ENCODE measurements around the gene BICRA.

Gene BICRA

GRCh38 chr19:47603706-47604565 lies 5.0 kb upstream of the BICRA start:
- WGBS, result 81% methylated on average over 12 of the region's 13 CpGs
- no peaks in the 10 kb centered on the region for H3K9me3 ChIP-seq (ENCODE audit: insufficient read depth, low read depth, low read length)
- no peaks in the 10 kb centered on the region for H3K36me3 ChIP-seq (ENCODE audit: insufficient read depth, low read length)
- H3K9ac ChIP-seq (ENCODE audit: low read depth, low read length), result no peak overlapping the region
- no peak overlapping the region for H3K27ac ChIP-seq (ENCODE audit: low read depth, low read length)
- H3K27me3 ChIP-seq (ENCODE audit: insufficient read depth, low read length), result no peaks in the 10 kb centered on the region
- peaks cover 4% of the 10 kb centered on the region; the same call in 1 of the 2 replicates for H3K4me1 ChIP-seq (ENCODE audit: insufficient read depth, low read length)
- no peak overlapping the region for H3K4me3 ChIP-seq (ENCODE audit: low read length)

DNA sequence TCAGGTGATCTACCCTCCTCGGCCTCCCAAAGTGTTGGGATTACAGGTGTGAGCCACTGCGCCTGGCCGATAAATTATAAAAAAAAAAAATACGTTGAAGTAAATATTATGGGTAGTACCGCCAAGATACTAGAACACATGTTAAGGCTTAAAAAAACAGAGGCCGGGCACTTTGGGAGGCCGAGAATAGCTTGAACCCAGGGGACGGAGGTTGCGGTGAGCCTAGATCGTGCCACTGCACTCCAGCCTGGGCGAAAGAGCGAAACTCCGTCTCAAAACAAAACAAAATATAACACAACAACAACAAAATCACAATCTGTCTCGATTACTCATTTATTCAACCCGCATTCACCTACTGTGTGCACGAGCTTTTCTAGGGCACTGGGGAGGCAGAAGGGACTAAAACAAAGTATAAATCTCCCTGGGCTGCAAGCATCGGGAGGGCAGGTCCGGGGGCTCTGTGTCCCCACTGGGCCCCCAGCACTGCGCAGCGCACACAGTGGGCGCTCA lies 1.3 kb upstream of the BICRA start:
- Histone ChIP-seq H3K9ac (ENCODE audit: low read depth, low read length) (peak overlapping the region; percentile 97), H3K36me3 (ENCODE audit: insufficient read depth, low read length) (0 out of 2 replicates have a peak, but pooled peaks cover 2% of the 10 kb centered on the region), H3K4me3 (ENCODE audit: low read length) (peak overlapping the region; percentile 97), H3K27ac (ENCODE audit: low read depth, low read length) (peak overlapping the region; percentile 96), H3K9me3 (ENCODE audit: insufficient read depth, low read depth, low read length) (no peaks in the 10 kb centered on the region), H3K27me3 (ENCODE audit: insufficient read depth, low read length) (no peaks in the 10 kb centered on the region), H3K4me1 (ENCODE audit: insufficient read depth, low read length) (peaks cover 11% of the 10 kb centered on the region)
- 44% methylated on average over 21 of the region's 21 CpGs for WGBS

DNA sequence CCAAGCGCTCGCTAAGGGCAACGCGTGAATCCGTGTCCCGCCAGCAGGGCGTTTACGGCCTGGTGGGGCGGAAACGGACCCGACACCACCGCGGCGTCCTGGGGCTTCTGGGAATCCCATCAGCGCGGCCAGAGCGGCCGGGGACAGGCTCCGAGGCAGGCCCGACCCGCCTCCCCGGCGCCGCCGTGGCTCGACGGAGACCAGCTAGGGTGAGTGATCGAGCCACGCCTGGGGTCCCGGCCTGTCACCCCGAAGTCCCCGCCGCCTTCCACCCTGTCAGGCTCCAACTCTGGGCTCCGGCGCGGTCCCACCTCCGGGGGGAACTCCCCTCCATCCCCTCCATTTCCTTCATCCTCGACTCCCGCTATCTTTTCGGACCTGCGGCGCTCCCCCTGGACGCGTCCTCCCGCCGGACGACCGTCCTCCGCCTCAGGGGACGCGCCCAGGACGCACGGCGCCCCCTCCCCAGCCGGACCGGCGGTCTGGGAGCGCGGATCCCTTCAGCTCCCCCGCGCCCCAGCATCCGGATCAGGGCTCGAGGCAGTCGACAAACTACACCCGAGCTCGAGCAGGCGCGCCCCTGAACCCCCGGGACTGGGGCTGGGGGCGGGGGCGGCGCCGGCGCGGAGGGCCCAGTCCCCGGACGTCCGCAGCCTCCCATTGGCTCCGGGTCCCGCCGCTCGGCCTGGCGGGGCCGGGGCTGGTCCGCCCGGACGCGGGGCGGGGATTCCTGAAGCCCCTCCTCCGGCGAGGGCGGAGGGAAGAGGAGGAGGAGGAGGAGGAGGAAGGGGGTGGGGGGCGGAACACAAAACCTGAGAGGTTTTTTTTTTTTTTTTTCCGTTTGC lies 638 bp upstream of the BICRA start:
- Histone ChIP-seq H3K36me3 (ENCODE audit: insufficient read depth, low read length) (0 out of 2 replicates have a peak, but pooled peaks cover 2% of the 10 kb centered on the region), H3K4me1 (ENCODE audit: insufficient read depth, low read length) (peaks cover 12% of the 10 kb centered on the region), H3K27ac (ENCODE audit: low read depth, low read length) (peak overlapping the region; percentile 96), H3K9ac (ENCODE audit: low read depth, low read length) (peak overlapping the region; percentile 97), H3K9me3 (ENCODE audit: insufficient read depth, low read depth, low read length) (no peaks in the 10 kb centered on the region), H3K4me3 (ENCODE audit: low read length) (peak overlapping the region; percentile 97), H3K27me3 (ENCODE audit: insufficient read depth, low read length) (no peaks in the 10 kb centered on the region)
- WGBS, result under 1% methylated on average over 91 of the region's 94 CpGs

- WGBS, result 2% methylated on average over 46 of the region's 50 CpGs
- H3K36me3 ChIP-seq (ENCODE audit: insufficient read depth, low read length), result 0 out of 2 replicates have a peak, but pooled peaks cover 2% of the 10 kb centered on the region
- H3K27ac ChIP-seq (ENCODE audit: low read depth, low read length), result peak overlapping the region; percentile 89
- no peaks in the 10 kb centered on the region for H3K9me3 ChIP-seq (ENCODE audit: insufficient read depth, low read depth, low read length)
- H3K4me3 ChIP-seq (ENCODE audit: low read length), result peak overlapping the region; percentile 97
- H3K4me1 ChIP-seq (ENCODE audit: insufficient read depth, low read length), result peaks cover 21% of the 10 kb centered on the region
- H3K9ac ChIP-seq (ENCODE audit: low read depth, low read length), result peak overlapping the region; percentile 78
- no peaks in the 10 kb centered on the region for H3K27me3 ChIP-seq (ENCODE audit: insufficient read depth, low read length)
These were observed 1.3 kb downstream of the BICRA start for GRCh38 chr19:47609906-47610894.

- H3K9me3 ChIP-seq (ENCODE audit: insufficient read depth, low read depth, low read length), result no peaks in the 10 kb centered on the region
- H3K4me3 ChIP-seq (ENCODE audit: low read length), result peak overlapping the region; percentile 97
- no peaks in the 10 kb centered on the region for H3K27me3 ChIP-seq (ENCODE audit: insufficient read depth, low read length)
- H3K9ac ChIP-seq (ENCODE audit: low read depth, low read length), result no peak overlapping the region
- H3K4me1 ChIP-seq (ENCODE audit: insufficient read depth, low read length), result peaks cover 21% of the 10 kb centered on the region
- peak overlapping the region; percentile 58; the same call in 1 of the 2 replicates for H3K27ac ChIP-seq (ENCODE audit: low read depth, low read length)
- 84% methylated on average over 7 of the region's 7 CpGs for WGBS
- 0 out of 2 replicates have a peak, but pooled peaks cover 2% of the 10 kb centered on the region for H3K36me3 ChIP-seq (ENCODE audit: insufficient read depth, low read length)
These were observed 2.0 kb downstream of the BICRA start for GRCh38 chr19:47610902-47611301.

- Histone ChIP-seq H3K9ac (ENCODE audit: low read depth, low read length) (peak overlapping the region; percentile 52), H3K4me1 (ENCODE audit: insufficient read depth, low read length) (peaks cover 28% of the 10 kb centered on the region), H3K4me3 (ENCODE audit: low read length) (peak overlapping the region; percentile 21), H3K27me3 (ENCODE audit: insufficient read depth, low read length) (no peaks in the 10 kb centered on the region), H3K27ac (ENCODE audit: low read depth, low read length) (peak overlapping the region; percentile 96), H3K36me3 (ENCODE audit: insufficient read depth, low read length) (0 out of 2 replicates have a peak, but pooled peaks cover 2% of the 10 kb centered on the region), H3K9me3 (ENCODE audit: insufficient read depth, low read depth, low read length) (no peaks in the 10 kb centered on the region)
- 31% methylated on average over 13 of the region's 14 CpGs for WGBS
These were observed 4.5 kb downstream of the BICRA start for GRCh38 chr19:47613165-47614020.

DNA sequence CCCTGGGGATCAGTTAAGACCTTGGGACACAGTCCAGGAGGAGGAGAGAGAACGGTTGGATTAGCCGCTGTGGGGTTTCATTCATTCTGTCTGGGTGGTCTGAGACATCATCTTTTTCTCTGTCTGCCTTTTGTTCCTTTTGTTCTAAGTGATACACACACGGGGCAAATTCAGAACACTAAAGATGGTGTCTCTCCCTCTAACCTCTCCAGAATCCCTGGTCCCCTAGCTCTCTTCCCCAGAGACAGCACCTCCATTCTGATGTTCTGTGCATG lies 5.0 kb downstream of the BICRA start:
- peaks cover 34% of the 10 kb centered on the region for H3K4me1 ChIP-seq (ENCODE audit: insufficient read depth, low read length)
- 0 out of 2 replicates have a peak, but pooled peaks cover 2% of the 10 kb centered on the region for H3K36me3 ChIP-seq (ENCODE audit: insufficient read depth, low read length)
- H3K4me3 ChIP-seq (ENCODE audit: low read length), result no peak overlapping the region
- no peaks in the 10 kb centered on the region for H3K27me3 ChIP-seq (ENCODE audit: insufficient read depth, low read length)
- peak overlapping the region; percentile 96; the same call in 1 of the 2 replicates for H3K27ac ChIP-seq (ENCODE audit: low read depth, low read length)
- no peaks in the 10 kb centered on the region for H3K9me3 ChIP-seq (ENCODE audit: insufficient read depth, low read depth, low read length)
- WGBS, result 29% methylated on average over 3 of the region's 3 CpGs
- H3K9ac ChIP-seq (ENCODE audit: low read depth, low read length), result peak overlapping the region; percentile 52; the same call in 1 of the 2 replicates

DNA sequence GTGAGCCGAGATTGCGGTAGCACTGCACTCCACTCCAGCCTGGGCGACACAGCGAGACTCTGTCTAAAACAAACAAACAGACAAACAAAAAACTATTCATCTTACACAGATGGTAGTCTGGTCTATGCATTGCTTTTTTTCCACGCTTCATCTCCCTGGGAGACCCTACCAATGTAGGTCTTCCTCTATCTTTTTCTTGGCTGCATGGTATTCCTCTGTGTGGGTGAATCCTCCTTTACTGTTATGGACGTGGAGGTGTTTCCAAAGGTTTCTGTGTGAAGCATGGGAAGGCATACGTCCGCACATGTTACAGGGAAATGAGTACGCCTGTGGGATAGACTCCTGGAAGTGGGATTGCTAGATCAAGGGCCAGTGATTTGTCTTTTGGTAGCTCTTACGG lies 5.6 kb downstream of the BICRA start:
- Histone ChIP-seq H3K9ac (ENCODE audit: low read depth, low read length) (no peak overlapping the region), H3K27ac (ENCODE audit: low read depth, low read length) (no peak overlapping the region; the same call in 1 of the 2 replicates)
- WGBS, result 92% methylated on average over 10 of the region's 10 CpGs

DNA sequence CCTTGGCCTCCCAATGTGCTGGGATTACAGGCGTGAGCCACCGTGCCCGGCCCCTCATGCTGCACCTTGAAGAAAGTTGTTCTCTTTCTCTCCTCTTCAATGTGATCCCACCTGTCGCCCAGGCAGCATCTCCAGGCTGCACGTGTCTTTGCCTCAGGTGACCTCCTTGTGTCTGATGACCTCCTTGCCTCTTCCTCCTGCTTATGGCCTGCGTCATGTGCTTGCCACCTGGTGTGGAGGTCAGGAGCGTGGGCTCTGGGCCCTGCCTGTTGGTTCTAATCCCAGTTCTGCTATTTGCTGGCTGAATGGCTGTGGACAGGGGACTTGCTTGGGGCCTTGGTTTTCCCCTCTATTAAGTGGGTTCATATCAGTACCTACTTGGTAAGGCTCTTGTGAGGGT lies 6.3 kb downstream of the BICRA start:
- H3K9ac ChIP-seq (ENCODE audit: low read depth, low read length), result no peak overlapping the region
- 85% methylated on average over 7 of the region's 7 CpGs for WGBS
- H3K36me3 ChIP-seq (ENCODE audit: insufficient read depth, low read length), result 0 out of 2 replicates have a peak, but pooled peaks cover 2% of the 10 kb centered on the region
- no peaks in the 10 kb centered on the region for H3K9me3 ChIP-seq (ENCODE audit: insufficient read depth, low read depth, low read length)
- H3K27me3 ChIP-seq (ENCODE audit: insufficient read depth, low read length), result no peaks in the 10 kb centered on the region
- no peak overlapping the region for H3K27ac ChIP-seq (ENCODE audit: low read depth, low read length)
- H3K4me3 ChIP-seq (ENCODE audit: low read length), result no peak overlapping the region
- H3K4me1 ChIP-seq (ENCODE audit: insufficient read depth, low read length), result peaks cover 45% of the 10 kb centered on the region

More for the DNA sequence above, 5.6 kb downstream of the BICRA start:
- 0 out of 2 replicates have a peak, but pooled peaks cover 2% of the 10 kb centered on the region for H3K36me3 ChIP-seq (ENCODE audit: insufficient read depth, low read length)
- no peak overlapping the region for H3K4me3 ChIP-seq (ENCODE audit: low read length)
- no peaks in the 10 kb centered on the region for H3K27me3 ChIP-seq (ENCODE audit: insufficient read depth, low read length)
- no peaks in the 10 kb centered on the region for H3K9me3 ChIP-seq (ENCODE audit: insufficient read depth, low read depth, low read length)
- peaks cover 38% of the 10 kb centered on the region for H3K4me1 ChIP-seq (ENCODE audit: insufficient read depth, low read length)
